Parathyroid adenoma (tissue), 2 donors: Measurements from ENCODE around the gene ZFR2.
"Not testable (repeated sequence)": the region's sequence is repeated elsewhere in the genome, so short reads cannot be mapped to it uniquely, and the experiment has no call there.

Experiments used
- H2AFZ ChIP-seq: fragments of 300-600 bp; sonication (generic); one replicate; pipeline ENCODE4 v1.7.0; 2017; ENCODE audit warnings: antibody characterized with exemption, mild to moderate bottlenecking
- H3K27ac ChIP-seq: fragments of 300-600 bp; sonication (generic); one replicate; pipeline ENCODE4 v1.7.0; 2017
- H3K27me3 ChIP-seq: fragments of 300-600 bp; sonication (generic); one replicate; pipeline ENCODE4 v1.7.0; 2017; ENCODE audit warnings: low read length; ENCODE audit not compliant: control insufficient read depth, insufficient read depth
- H3K36me3 ChIP-seq: fragments of 300-600 bp; sonication (generic); one replicate; pipeline ENCODE4 v1.7.0; 2017; ENCODE audit warnings: low read length; ENCODE audit not compliant: control insufficient read depth, insufficient read depth
- H3K4me1 ChIP-seq: fragments of 300-600 bp; sonication (generic); one replicate; pipeline ENCODE4 v1.7.0; 2017; ENCODE audit warnings: control low read depth
- H3K4me2 ChIP-seq: fragments of 300-600 bp; sonication (generic); one replicate; pipeline ENCODE4 v1.7.0; 2017; ENCODE audit warnings: low read length
- H3K4me3 ChIP-seq: fragments of 300-600 bp; sonication (generic); one replicate; pipeline ENCODE4 v1.7.0; 2017; ENCODE audit warnings: low read depth, low read length
- H3K79me2 ChIP-seq: fragments of 300-600 bp; sonication (generic); one replicate; pipeline ENCODE4 v1.7.0; 2017; ENCODE audit warnings: control low read depth
- H3K9ac ChIP-seq: fragments of 300-600 bp; sonication (generic); one replicate; pipeline ENCODE4 v1.7.0; 2017; ENCODE audit warnings: mild to moderate bottlenecking
- H3K9me3 ChIP-seq: fragments of 300-600 bp; sonication (generic); one replicate; pipeline ENCODE4 v1.7.0; 2017; ENCODE audit warnings: low read length; ENCODE audit not compliant: control insufficient read depth
- TF ChIP-seq, protein P1 (sequence below): fragments of 300-600 bp; sonication (generic); IDR thresholded peaks from one replicate; pipeline ENCODE4 v1.7.0; 2017; ENCODE audit warnings: antibody characterized with exemption, mild to moderate bottlenecking
- donor health status: primary hyperparathyroidism.

Gene ZFR2

DNA sequence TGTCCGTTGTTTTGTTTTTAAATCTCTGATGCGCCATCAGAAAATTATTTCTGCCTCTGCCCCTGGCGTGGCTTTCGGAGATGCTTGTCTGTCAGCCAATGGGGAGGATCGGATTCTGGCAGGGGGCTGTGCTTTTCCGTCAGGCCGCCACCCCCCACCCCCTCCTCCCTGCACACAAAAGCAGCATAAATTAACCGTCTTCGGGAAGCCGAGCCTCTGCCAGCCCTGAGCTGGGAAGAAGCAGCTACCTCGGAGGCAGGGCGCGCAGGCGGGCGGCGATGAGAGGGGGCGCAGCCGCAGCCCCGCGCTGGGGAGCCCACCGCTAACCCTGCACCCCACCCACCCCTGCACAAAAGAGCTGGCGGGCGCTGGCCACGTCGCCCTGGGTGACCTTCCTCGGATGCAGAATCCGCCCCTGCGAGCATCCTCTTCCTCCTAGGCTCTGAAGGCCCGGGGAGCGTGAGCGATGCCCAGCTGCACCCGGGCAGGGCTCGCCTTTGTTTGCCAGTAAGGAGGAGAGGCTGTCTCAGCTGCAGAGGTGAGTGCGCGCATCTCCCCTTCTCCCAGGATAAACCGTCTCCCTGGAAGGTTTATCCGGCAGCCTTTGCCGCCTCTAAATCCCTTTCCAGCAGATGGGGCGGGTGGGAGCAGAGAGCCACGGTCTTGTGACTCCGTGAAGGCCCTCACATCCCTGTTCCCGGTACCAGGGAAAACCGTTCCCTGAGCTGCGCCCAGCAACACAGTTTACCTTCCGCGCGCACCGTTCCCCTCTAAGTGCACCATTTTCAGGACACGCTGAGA is 11.8 kb upstream of the ZFR2 start, which contains the start of gene ATCAY:
Gene ATCAY (plus strand): TSS at position 215 of the 801 bp plus-strand sequence. CDS start 5,083 bp downstream, outside the sequence.
- Histone ChIP-seq H3K4me3 (no peak within 1 kb of the TSS), H3K27ac (no peak within 1 kb of the TSS), H3K9ac (no peak within 1 kb of the TSS), H3K9me3 (no peaks in the 10 kb centered on the region), H3K27me3 (no peaks in the 10 kb centered on the region), H3K36me3 (no peaks in the 10 kb centered on the region), H3K79me2 (no peaks in the 10 kb centered on the region), H2AFZ (peak within 1 kb of the TSS; percentile 58), H3K4me1 (no peaks in the 10 kb centered on the region), H3K4me2 (no peak within 1 kb of the TSS)
- TF ChIP-seq, protein P1, sequence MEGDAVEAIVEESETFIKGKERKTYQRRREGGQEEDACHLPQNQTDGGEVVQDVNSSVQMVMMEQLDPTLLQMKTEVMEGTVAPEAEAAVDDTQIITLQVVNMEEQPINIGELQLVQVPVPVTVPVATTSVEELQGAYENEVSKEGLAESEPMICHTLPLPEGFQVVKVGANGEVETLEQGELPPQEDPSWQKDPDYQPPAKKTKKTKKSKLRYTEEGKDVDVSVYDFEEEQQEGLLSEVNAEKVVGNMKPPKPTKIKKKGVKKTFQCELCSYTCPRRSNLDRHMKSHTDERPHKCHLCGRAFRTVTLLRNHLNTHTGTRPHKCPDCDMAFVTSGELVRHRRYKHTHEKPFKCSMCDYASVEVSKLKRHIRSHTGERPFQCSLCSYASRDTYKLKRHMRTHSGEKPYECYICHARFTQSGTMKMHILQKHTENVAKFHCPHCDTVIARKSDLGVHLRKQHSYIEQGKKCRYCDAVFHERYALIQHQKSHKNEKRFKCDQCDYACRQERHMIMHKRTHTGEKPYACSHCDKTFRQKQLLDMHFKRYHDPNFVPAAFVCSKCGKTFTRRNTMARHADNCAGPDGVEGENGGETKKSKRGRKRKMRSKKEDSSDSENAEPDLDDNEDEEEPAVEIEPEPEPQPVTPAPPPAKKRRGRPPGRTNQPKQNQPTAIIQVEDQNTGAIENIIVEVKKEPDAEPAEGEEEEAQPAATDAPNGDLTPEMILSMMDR = no peak

DNA sequence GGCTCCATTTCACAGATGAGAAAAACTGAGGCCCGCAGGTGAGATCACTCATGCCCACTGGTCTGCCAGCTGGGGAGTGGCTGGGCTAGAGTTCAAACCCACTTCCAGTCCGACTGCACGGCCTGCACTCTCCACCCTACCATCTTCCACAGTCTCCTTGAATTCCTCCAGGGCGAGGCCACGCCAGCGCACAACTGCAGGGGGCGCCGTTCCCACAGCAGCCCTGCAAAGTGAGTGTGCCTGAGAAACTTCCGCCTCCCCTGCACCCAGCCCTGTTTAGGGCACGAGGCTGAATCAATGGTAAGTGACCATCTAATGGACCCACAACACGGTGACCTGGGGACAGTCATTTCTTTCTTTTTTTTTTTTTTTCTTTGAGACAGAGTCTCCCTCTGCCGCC is 10.8 kb upstream of the ZFR2 start:
- H3K27ac ChIP-seq = no peak overlapping the region
- H3K79me2 ChIP-seq = no peaks in the 10 kb centered on the region
- H3K4me3 ChIP-seq = no peak overlapping the region
- TF ChIP-seq, protein P1 = no peak
- H3K27me3 ChIP-seq = no peaks in the 10 kb centered on the region
- H3K36me3 ChIP-seq = no peaks in the 10 kb centered on the region
- no peaks in the 10 kb centered on the region for H3K4me1 ChIP-seq
- no peak overlapping the region for H2AFZ ChIP-seq
- H3K4me2 ChIP-seq = no peak overlapping the region
- H3K9ac ChIP-seq = no peak overlapping the region
- no peaks in the 10 kb centered on the region for H3K9me3 ChIP-seq

DNA sequence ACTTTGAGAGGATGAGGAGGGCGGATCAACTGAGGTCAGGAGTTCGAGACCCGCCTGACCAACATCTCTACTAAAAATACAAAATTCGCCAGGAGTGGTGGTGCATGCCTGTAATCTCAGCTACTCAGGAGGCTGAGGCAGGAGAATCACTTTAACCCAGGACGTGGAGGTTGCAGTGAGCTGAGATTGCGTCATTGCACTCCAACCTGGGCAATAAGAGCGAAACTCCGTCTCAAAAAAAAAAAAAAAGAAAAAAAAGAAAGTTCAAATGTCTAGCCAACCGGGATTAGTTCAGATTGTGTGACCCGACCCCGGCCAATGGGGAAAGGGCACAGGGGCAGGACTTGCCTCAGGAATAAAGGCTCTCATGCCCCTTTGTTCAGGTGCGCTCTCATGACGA is 5.9 kb upstream of the ZFR2 start:
- not testable (repeated sequence) for H3K4me2 ChIP-seq, H3K79me2 ChIP-seq, H3K9ac ChIP-seq, H3K36me3 ChIP-seq, H2AFZ ChIP-seq, H3K4me1 ChIP-seq, H3K9me3 ChIP-seq, H3K4me3 ChIP-seq, H3K27me3 ChIP-seq, H3K27ac ChIP-seq

DNA sequence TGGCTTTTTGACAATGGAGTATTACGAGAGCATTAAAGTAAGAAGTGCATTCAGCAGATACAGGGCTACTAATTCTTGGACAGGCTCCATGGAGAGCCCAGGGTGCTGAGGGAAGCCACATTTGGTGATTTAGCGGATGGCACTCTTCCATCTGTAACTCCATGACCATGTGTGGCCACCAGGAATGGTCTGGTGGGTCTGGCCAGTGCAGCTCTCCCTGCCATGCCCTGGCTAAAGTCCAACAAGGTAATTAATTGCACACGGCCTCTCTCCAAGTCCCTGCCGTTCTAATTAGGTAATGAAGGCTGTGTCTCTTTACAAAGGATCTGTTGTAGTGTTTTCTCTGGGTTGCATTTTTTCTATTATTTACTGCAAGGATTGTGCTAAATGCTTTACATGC is 4.3 kb upstream of the ZFR2 start:
- Histone ChIP-seq H3K9me3 (no peaks in the 10 kb centered on the region), H3K79me2 (no peaks in the 10 kb centered on the region), H3K9ac (no peak overlapping the region), H3K27ac (no peak overlapping the region), H3K27me3 (no peaks in the 10 kb centered on the region), H3K4me3 (no peak overlapping the region), H3K4me2 (no peak overlapping the region), H3K36me3 (no peaks in the 10 kb centered on the region), H3K4me1 (no peaks in the 10 kb centered on the region), H2AFZ (no peak overlapping the region)
- TF ChIP-seq, protein P1 = no peak

DNA sequence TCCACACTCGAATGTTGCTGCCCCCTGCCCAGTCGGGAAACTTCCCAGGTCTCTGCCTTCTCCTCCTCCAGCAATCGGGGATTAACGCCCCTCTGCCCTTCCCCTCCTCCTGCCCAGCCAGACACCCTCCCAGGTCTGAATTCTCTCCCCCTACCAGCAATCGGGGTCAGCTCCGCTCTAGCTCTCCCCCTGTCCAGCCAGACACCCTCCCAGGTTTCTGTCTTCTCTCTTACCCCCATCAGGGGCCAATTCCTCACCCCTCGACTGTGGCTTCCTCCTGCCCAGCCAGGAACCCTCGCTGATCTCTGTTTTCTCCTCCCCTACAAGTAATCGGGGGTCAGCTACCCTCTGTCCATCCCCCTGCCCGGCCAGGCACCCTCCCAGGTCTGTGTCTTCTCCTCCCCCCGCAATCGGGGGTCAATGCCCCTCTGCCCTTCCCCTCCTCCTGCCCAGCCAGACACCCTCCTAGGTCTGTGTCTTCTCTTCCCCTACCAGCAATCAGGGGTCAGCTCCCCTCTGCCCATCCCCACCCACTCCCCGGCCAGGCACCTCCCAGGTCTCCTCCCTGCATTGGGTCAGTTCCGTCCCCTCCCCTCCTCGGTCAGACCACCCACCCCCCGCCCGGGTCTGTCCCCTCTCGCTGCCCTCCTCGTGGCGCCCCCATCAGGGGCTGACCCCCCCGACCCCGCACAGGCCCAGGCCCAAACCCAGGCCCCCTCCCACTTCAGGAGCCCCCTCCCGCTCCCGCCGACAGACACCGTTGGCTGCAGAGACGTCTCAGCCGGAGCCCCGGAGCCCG is 668 bp downstream of the ZFR2 start:
- Histone ChIP-seq H3K79me2 (no peaks in the 10 kb centered on the region), H3K4me1 (no peaks in the 10 kb centered on the region), H3K4me2 (peak overlapping the region; percentile 62), H3K36me3 (no peaks in the 10 kb centered on the region), H3K9me3 (no peaks in the 10 kb centered on the region), H3K4me3 (peak overlapping the region; percentile 49), H3K27me3 (no peaks in the 10 kb centered on the region), H3K9ac (no peak overlapping the region), H2AFZ (peak overlapping the region; percentile 97), H3K27ac (peak overlapping the region; percentile 15)
- TF ChIP-seq, protein P1 = no peak
